Measurements from ENCODE around the gene EYA2.

DNA sequence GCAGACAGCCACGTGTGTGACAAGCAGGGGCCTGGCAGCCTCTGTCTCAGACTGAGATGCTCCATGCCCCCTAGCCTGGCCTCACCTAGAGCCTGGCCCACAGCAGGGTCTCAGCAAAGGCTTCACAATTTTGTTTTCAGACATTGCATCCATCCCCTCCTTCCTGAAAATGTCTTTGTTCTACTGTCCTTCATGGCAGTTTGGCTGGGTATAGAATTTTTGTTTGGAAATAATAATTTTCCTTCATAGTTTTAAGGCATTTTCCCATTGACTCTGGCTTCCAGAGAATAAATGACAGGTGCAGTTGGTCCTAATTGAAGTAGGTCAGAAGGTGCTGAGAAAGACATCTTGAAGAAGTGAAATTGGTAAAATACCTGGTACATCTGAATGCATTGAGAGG lies 216.2 kb downstream of the EYA2 start:
- TF ChIP-seq CTCF (conservative IDR thresholded peaks at IDR 0.05) (no peak), ZFX (IDR thresholded peaks at IDR 0.05) (no peak)

Data from C4-2B (cell line).